ENCODE measurements around the gene MICAL2.

- TF ChIP-seq, protein P1, sequence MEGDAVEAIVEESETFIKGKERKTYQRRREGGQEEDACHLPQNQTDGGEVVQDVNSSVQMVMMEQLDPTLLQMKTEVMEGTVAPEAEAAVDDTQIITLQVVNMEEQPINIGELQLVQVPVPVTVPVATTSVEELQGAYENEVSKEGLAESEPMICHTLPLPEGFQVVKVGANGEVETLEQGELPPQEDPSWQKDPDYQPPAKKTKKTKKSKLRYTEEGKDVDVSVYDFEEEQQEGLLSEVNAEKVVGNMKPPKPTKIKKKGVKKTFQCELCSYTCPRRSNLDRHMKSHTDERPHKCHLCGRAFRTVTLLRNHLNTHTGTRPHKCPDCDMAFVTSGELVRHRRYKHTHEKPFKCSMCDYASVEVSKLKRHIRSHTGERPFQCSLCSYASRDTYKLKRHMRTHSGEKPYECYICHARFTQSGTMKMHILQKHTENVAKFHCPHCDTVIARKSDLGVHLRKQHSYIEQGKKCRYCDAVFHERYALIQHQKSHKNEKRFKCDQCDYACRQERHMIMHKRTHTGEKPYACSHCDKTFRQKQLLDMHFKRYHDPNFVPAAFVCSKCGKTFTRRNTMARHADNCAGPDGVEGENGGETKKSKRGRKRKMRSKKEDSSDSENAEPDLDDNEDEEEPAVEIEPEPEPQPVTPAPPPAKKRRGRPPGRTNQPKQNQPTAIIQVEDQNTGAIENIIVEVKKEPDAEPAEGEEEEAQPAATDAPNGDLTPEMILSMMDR (IDR thresholded peaks at IDR 0.05) = no peak
- no peak for TF ChIP-seq POLR2A (IDR thresholded peaks at IDR 0.05)
Observed at GRCh38 chr11:12090061-12090591, 20.3 kb upstream of the MICAL2 start.
